Effector memory CD4-positive, alpha-beta T cell (primary cell): ENCODE results near the gene RASA3.

Experiments
- DNase-seq, 3 donors: peaks; one replicate each; pipeline ENCODE4 v3.0.0-alpha.2; 2020
- H3K27ac ChIP-seq: 2 replicates; pipeline ENCODE4 v1.7.0; 2013; ENCODE audit warnings: mild to moderate bottlenecking, low read length, moderate library complexity; ENCODE audit not compliant: insufficient read depth, poor library complexity, severe bottlenecking
- H3K27me3 ChIP-seq: replicated peaks from 2 replicates; pipeline ENCODE4 v1.7.0; 2013; ENCODE audit warnings: mild to moderate bottlenecking, low read length; ENCODE audit not compliant: insufficient read depth, control insufficient read depth, poor library complexity, severe bottlenecking
- H3K36me3 ChIP-seq: 2 replicates; pipeline ENCODE4 v1.7.0; 2013; ENCODE audit warnings: mild to moderate bottlenecking, low read length, moderate library complexity; ENCODE audit not compliant: control insufficient read depth, insufficient read depth
- H3K4me1 ChIP-seq: 2 replicates; pipeline ENCODE4 v1.7.0; 2013; ENCODE audit warnings: low read length, mild to moderate bottlenecking; ENCODE audit not compliant: control insufficient read depth, insufficient read depth, poor library complexity, severe bottlenecking
- H3K4me3 ChIP-seq: 2 replicates; pipeline ENCODE4 v1.7.0; 2013; ENCODE audit warnings: low read length, low read depth, mild to moderate bottlenecking; ENCODE audit not compliant: insufficient read depth, poor library complexity, severe bottlenecking
- H3K9me3 ChIP-seq: 2 replicates; pipeline ENCODE4 v1.7.0; 2013; ENCODE audit warnings: mild to moderate bottlenecking, low read length, moderate library complexity; ENCODE audit not compliant: control insufficient read depth

RASA3 gene

GRCh38 chr13:113962975-113963374, 169.4 kb downstream of the RASA3 start:
- DNase-seq, result no peak
- Histone ChIP-seq H3K4me3 (no peak overlapping the region), H3K9me3 (no peaks in the 10 kb centered on the region), H3K27ac (no peak overlapping the region), H3K27me3 (no peaks in the 10 kb centered on the region), H3K36me3 (peaks cover 10% of the 10 kb centered on the region), H3K4me1 (no peaks in the 10 kb centered on the region)

GRCh38 chr13:113962386-113962785, 170.0 kb downstream of the RASA3 start:
- H3K4me3 ChIP-seq, result no peak overlapping the region
- DNase-seq, result no peak
- H3K9me3 ChIP-seq, result no peaks in the 10 kb centered on the region
- peaks cover 10% of the 10 kb centered on the region for H3K36me3 ChIP-seq
- H3K4me1 ChIP-seq, result no peaks in the 10 kb centered on the region
- H3K27ac ChIP-seq, result no peak overlapping the region
- H3K27me3 ChIP-seq, result no peaks in the 10 kb centered on the region

DNA sequence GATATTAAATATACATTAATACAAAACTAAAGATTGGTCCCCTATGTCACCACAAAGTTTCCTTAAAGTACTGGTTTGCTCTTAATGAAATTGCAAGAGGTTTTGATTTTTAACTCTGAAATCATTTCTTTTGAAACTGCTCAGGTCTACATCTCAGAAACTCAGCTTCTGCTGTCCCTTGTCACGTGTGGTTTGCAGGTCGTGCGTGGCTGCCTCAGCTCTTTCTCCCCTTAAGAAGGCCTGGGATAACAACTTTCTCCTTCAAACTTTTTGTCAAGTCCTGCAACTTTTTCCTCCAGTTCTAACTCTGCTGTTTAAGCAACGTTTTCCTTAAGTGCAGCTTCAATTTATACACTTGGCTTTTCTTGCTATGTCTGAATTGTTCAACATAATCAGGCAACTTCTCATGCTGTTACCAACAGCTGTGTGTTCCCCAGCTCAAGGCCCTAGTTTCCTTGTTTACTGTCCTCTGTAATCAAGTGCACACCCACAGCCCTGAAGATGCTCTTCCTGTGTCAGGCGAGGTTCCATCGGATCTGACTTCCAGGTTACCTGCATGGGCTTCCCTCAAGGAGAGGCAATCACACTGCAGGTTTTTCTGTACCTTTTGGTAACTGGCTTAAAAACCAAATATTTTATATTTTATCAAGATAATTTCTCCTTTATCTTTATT, 172.0 kb downstream of the RASA3 start:
- H3K9me3 ChIP-seq, result no peaks in the 10 kb centered on the region
- peaks cover 21% of the 10 kb centered on the region for H3K36me3 ChIP-seq
- DNase-seq, result no peak
- H3K4me1 ChIP-seq, result no peaks in the 10 kb centered on the region
- H3K27ac ChIP-seq, result no peak overlapping the region
- H3K27me3 ChIP-seq, result no peaks in the 10 kb centered on the region
- H3K4me3 ChIP-seq, result no peak overlapping the region

DNA sequence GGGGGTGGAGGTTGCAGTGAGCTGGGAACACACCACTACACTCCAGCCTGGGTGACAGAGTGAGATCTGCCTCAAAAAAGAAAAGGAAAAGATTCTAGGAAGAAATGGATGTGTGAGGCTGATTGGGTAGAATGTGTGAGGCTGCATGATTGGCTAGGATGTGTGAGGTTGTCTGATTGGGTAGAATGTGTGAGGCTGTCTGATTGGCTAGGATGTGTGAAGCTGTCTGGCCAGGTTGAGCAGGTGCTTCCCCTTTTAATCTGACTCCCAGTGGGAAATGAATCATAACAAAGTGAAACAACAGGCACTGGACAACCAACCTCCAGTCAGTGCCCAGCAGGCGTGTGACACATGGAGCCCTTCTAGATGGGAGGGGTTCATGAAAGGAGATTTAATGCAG, 173.2 kb downstream of the RASA3 start:
- no peaks in the 10 kb centered on the region for H3K9me3 ChIP-seq
- DNase-seq, result no peak

DNA sequence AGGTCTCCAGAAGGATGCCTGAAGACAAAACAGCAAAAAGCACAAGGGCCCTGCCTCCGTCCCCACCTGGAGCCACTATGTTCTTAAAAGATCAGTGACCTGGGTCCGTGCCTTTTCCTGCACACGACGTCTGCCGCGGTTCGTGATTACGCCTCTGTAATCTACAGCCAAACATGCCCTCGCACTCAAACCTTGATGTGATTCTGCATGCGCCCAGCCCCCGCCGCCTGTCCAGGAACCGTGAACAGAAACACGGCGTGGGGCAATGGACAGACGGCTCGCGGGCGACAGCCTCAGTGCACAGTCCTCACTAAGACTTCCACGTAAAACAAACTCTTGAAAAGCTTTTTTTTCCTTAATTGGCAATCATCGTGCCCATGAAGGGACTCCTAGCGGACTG, 174.1 kb downstream of the RASA3 start:
- no peak overlapping the region for H3K4me3 ChIP-seq
- DNase-seq, result no peak
- peaks cover 41% of the 10 kb centered on the region for H3K36me3 ChIP-seq
- H3K27me3 ChIP-seq, result no peaks in the 10 kb centered on the region
- no peak overlapping the region for H3K27ac ChIP-seq
- H3K4me1 ChIP-seq, result no peaks in the 10 kb centered on the region
- no peaks in the 10 kb centered on the region for H3K9me3 ChIP-seq

More for the DNA sequence above, 173.2 kb downstream of the RASA3 start:
- no peak overlapping the region for H3K4me3 ChIP-seq
- H3K36me3 ChIP-seq, result peaks cover 33% of the 10 kb centered on the region
- H3K4me1 ChIP-seq, result no peaks in the 10 kb centered on the region
- no peaks in the 10 kb centered on the region for H3K27me3 ChIP-seq
- H3K27ac ChIP-seq, result no peak overlapping the region

DNA sequence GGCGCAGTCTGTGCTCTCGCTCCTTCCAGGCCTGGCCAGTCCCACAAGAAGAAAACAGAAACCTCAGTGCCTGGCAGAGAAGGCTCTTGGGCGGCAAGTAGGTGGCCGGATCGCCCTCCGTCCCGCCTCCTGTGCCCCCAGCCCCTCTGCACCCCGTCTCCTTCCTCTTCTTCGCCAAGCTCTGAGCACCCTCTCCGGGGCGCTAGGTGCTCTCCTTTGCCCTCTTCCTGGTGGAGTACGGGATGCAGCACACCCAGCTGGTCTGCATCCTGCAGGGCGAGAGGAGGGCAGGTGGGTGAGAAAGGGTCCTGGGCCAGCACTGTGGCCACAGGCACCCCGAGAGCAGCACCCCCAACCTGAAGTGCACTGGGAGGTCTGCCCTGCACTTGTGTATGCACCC, 175.9 kb downstream of the RASA3 start:
- DNase-seq, result no peak
- Histone ChIP-seq H3K9me3 (no peaks in the 10 kb centered on the region), H3K27ac (no peak overlapping the region), H3K36me3 (peaks cover 48% of the 10 kb centered on the region), H3K4me3 (no peak overlapping the region), H3K27me3 (no peaks in the 10 kb centered on the region), H3K4me1 (peaks cover 4% of the 10 kb centered on the region)

- peaks cover 48% of the 10 kb centered on the region for H3K36me3 ChIP-seq
- H3K9me3 ChIP-seq, result no peaks in the 10 kb centered on the region
- no peaks in the 10 kb centered on the region for H3K27me3 ChIP-seq
- no peak overlapping the region for H3K4me3 ChIP-seq
- peaks cover 4% of the 10 kb centered on the region for H3K4me1 ChIP-seq
- no peak overlapping the region for H3K27ac ChIP-seq
- DNase-seq, result no peak
These were observed 176.7 kb downstream of the RASA3 start for GRCh38 chr13:113955691-113956090.

GRCh38 chr13:113955235-113955634, 177.2 kb downstream of the RASA3 start:
- H3K9me3 ChIP-seq, result no peaks in the 10 kb centered on the region
- H3K4me3 ChIP-seq, result no peak overlapping the region
- no peaks in the 10 kb centered on the region for H3K27me3 ChIP-seq
- DNase-seq, result no peak
- H3K36me3 ChIP-seq, result peaks cover 48% of the 10 kb centered on the region
- no peak overlapping the region for H3K27ac ChIP-seq
- H3K4me1 ChIP-seq, result peaks cover 4% of the 10 kb centered on the region

GRCh38 chr13:113954046-113954835, 178.2 kb downstream of the RASA3 start:
- Histone ChIP-seq H3K9me3 (no peaks in the 10 kb centered on the region), H3K36me3 (peaks cover 44% of the 10 kb centered on the region), H3K4me3 (no peak overlapping the region), H3K27ac (no peak overlapping the region), H3K27me3 (no peaks in the 10 kb centered on the region), H3K4me1 (peaks cover 4% of the 10 kb centered on the region)
- no peak for DNase-seq

- Histone ChIP-seq H3K9me3 (no peaks in the 10 kb centered on the region), H3K4me1 (peaks cover 4% of the 10 kb centered on the region), H3K27me3 (no peaks in the 10 kb centered on the region), H3K27ac (no peak overlapping the region), H3K36me3 (peaks cover 42% of the 10 kb centered on the region), H3K4me3 (no peak overlapping the region)
- DNase-seq, result no peak
These were observed 178.9 kb downstream of the RASA3 start for GRCh38 chr13:113953561-113953960.
